ENCODE measurements around the gene HES4.
"Not testable (repeated sequence)": the region's sequence is repeated elsewhere in the genome, so short reads cannot be mapped to it uniquely, and the experiment has no call there.

HES4 gene

GRCh38 chr1:997993-998744 is 1.7 kb downstream of the HES4 start:
- no peak for DNase-seq

GRCh38 chr1:997713-997992 is 2.2 kb downstream of the HES4 start:
- no peak for DNase-seq

- DNase-seq = no peak
These were observed 2.8 kb downstream of the HES4 start for GRCh38 chr1:996851-997712.

- DNase-seq = no peak
These were observed 3.9 kb downstream of the HES4 start for GRCh38 chr1:995665-996633.

- DNase-seq = not testable (repeated sequence)
These were observed 5.4 kb downstream of the HES4 start for GRCh38 chr1:994546-994945.

- no peak for DNase-seq
These were observed 6.4 kb downstream of the HES4 start for GRCh38 chr1:993379-993995.

- no peak for DNase-seq
These were observed 7.5 kb downstream of the HES4 start for GRCh38 chr1:992362-992761.

- no peak for DNase-seq
These were observed 8.0 kb downstream of the HES4 start for GRCh38 chr1:991895-992294.

- not testable (repeated sequence) for DNase-seq
These were observed 8.6 kb downstream of the HES4 start for GRCh38 chr1:991275-991674.

- not testable (repeated sequence) for DNase-seq
These were observed 11.8 kb downstream of the HES4 start for GRCh38 chr1:988061-988460.

- no peak for DNase-seq
These were observed 14.8 kb downstream of the HES4 start for GRCh38 chr1:985126-985525.

- no peak for DNase-seq
These were observed 15.5 kb downstream of the HES4 start for GRCh38 chr1:984476-984814.

GRCh38 chr1:983798-984475 is 16.0 kb downstream of the HES4 start:
- DNase-seq = peak; percentile 75

- no peak for DNase-seq
These were observed 17.0 kb downstream of the HES4 start for GRCh38 chr1:982765-983436.

GRCh38 chr1:981955-982558 is 17.8 kb downstream of the HES4 start, which contains the start of gene PERM1:
PERM1 (minus strand) TSS chr1:982093; CDS start chr1:981029, 1,064 bp downstream.
- DNase-seq = no peak

GRCh38 chr1:981491-981954 is 18.4 kb downstream of the HES4 start:
- DNase-seq = no peak

GRCh38 chr1:980602-981395 is 19.1 kb downstream of the HES4 start:
- DNase-seq = peak; percentile 16

- no peak for DNase-seq
These were observed 19.7 kb downstream of the HES4 start for GRCh38 chr1:980137-980571.

GRCh38 chr1:979744-980072 is 20.2 kb downstream of the HES4 start:
- no peak for DNase-seq
